GM12891 (cell line): Measurements from ENCODE around the gene FBF1.

ENCODE experiments used
- DNase-seq: peaks from one replicate; pipeline ENCODE4 v3.0.0; 2011; ENCODE audit warnings: low spot score; ENCODE audit not compliant: insufficient read length
- FAIRE-seq: peaks from 2 replicates; lab custom pipeline; 2011; peaks lifted over from hg19 to GRCh38; lab: Jason Lieb, UNC
- PAX5 ChIP-seq: IDR thresholded peaks from 2 replicates; pipeline ENCODE4 v1.6.1; 2011; ENCODE audit warnings: low read length, moderate library complexity, mild to moderate bottlenecking; ENCODE audit not compliant: insufficient read depth, severe bottlenecking
- POLR2A ChIP-seq: IDR thresholded peaks from 2 replicates; pipeline ENCODE4 v1.6.1; 2011; ENCODE audit warnings: low read depth, low read length, control low read depth
- POLR2AphosphoS5 ChIP-seq: IDR thresholded peaks from 2 replicates; pipeline ENCODE4 v1.6.1; 2011; ENCODE audit warnings: low read depth, low read length, control low read depth
- POU2F2 ChIP-seq: IDR thresholded peaks from 2 replicates; pipeline ENCODE4 v1.6.1; 2011; ENCODE audit warnings: low read depth, mild to moderate bottlenecking, control low read depth, low read length, moderate library complexity
- SPI1 ChIP-seq: IDR thresholded peaks from 2 replicates; pipeline ENCODE4 v1.6.1; 2011; ENCODE audit warnings: low read depth, low read length, control low read depth
- TAF1 ChIP-seq: IDR thresholded peaks from 2 replicates; pipeline ENCODE4 v1.6.1; 2011; ENCODE audit warnings: low read depth, low read length, control low read depth

Gene FBF1

GRCh38 chr17:75950855-75951554 lies 10.2 kb upstream of the FBF1 start:
- TF ChIP-seq POLR2AphosphoS5 (no peak), TAF1 (no peak), POU2F2 (no peak), POLR2A (no peak), PAX5 (no peak), SPI1 (no peak)
- DNase-seq (no peak), FAIRE-seq (no peak)

- FAIRE-seq: no peak
- DNase-seq: no peak
- TF ChIP-seq POU2F2 (no peak), POLR2AphosphoS5 (no peak), TAF1 (no peak), SPI1 (no peak), POLR2A (no peak), PAX5 (no peak)
These were observed 9.6 kb upstream of the FBF1 start for GRCh38 chr17:75950421-75950820.

GRCh38 chr17:75945211-75945610 lies 4.4 kb upstream of the FBF1 start:
- no peak for FAIRE-seq
- no peak for DNase-seq
- TF ChIP-seq POU2F2 (no peak), PAX5 (no peak), TAF1 (no peak), POLR2A (no peak), SPI1 (no peak), POLR2AphosphoS5 (no peak)

DNA sequence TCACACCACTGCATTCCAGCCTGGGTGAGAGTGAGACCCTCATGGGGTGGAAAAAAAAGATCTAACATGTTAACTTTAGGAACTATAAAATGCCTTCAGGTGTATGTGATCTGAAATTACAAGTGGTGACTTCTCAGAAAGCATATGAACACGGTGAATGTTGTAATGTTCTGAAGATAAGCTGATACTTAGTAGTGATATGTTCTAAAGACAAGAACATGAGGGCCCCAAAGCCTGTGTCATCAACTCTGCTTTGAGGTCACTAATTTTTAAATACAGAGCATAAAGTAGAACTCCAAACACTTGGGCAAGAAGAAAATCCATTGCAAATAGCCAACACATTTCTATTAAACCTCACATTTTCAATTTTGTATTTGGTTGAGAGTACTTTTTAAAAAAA lies 2.6 kb upstream of the FBF1 start:
- no peak for DNase-seq
- FAIRE-seq: no peak
- no peak for TF ChIP-seq POLR2AphosphoS5
- TF ChIP-seq POLR2A: no peak
- no peak for TF ChIP-seq POU2F2
- no peak for TF ChIP-seq SPI1
- TF ChIP-seq TAF1: no peak
- TF ChIP-seq PAX5: no peak

GRCh38 chr17:75942473-75942872 lies 1.6 kb upstream of the FBF1 start:
- TF ChIP-seq TAF1 (no peak), SPI1 (no peak), POU2F2 (no peak), PAX5 (no peak), POLR2AphosphoS5 (no peak), POLR2A (no peak)
- DNase-seq (no peak), FAIRE-seq (no peak)

GRCh38 chr17:75941442-75941819 lies 589 bp upstream of the FBF1 start:
- DNase-seq: no peak
- TF ChIP-seq PAX5 (no peak), TAF1 (no peak), POLR2A (no peak), POU2F2 (no peak), SPI1 (no peak), POLR2AphosphoS5 (no peak)
- FAIRE-seq: peak; percentile 52

DNA sequence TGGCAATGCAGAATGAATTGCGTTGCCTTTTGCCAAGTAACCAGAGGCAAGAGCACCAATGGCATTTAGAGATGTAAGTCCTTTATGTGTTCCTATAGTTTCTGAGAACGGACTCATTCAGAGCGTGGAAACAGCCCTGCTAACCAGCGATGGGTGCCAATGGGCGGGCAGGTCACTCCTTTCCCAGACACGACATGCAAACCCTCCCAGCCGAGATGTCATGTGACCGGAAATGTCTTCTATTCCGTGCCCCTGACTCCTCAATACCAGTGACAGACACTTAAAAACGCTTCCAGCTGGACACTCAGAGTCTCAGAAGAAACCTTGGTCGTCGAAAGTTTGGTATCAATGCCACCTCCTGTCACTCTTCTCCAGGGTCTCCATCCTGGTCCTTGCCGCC lies 3.2 kb downstream of the FBF1 start:
- no peak for FAIRE-seq
- TF ChIP-seq POLR2AphosphoS5 (no peak), TAF1 (no peak), SPI1 (no peak), POLR2A (no peak), POU2F2 (no peak), PAX5 (no peak)
- DNase-seq: no peak

DNA sequence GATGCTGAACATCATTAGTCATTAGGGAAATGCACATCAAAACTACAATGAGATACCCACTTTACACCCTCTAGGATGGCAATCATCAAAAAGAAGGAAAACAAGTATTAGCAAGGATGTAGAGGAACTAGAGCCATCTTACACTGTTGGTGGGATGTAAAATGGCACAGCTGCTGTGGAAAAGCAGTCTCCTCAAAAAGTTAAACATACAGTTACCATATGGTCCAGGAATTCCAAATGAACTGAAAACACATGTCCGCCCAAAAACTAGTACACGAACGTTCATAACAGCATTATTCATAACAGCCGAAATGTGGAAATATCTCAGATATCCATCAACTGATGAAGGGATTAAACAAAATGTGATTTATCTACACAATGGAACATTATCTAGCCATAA lies 7.0 kb downstream of the FBF1 start:
- no peak for DNase-seq
- no peak for FAIRE-seq
- TF ChIP-seq POLR2AphosphoS5 (no peak), POU2F2 (no peak), SPI1 (no peak)

DNA sequence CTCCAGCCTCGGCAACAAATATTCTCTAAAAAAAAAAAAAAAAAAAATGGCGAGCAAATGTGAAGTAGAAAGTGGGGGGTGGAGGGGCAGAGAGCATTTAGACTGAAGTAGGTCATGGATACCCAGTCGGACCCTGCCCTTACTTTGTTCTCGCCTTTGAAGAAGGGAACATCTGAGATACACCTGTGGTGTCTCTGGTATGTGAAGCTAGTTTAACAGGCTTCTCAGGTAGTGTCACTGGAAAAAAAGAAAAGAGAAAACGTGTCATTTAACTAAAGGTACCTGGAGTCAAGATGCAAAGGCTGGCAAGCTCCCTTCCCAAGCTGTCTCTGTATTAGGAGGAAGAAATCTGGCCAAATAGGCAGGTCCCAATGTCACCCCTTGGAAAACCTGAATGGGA lies 8.0 kb downstream of the FBF1 start:
- DNase-seq: no peak
- no peak for FAIRE-seq
- TF ChIP-seq POLR2A: no peak

DNA sequence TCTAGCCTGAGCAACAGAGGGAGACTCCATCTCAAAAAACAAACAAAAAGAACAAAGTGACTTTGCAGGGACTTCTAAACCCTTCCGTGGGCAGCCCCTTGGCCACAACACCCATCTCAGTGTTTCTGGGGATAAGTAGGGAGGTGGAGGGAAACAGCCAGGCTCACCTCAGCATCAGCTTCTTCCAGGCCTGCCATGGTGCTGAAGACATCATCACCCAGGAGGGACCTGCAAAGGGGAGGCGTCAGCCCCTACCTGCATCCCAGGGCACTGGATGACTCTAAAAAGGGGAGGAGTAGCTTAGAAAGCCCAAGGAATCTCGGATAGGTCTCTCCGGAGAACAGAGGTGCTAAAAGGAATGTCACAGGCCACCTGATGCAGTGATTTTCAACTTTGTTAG lies 9.8 kb downstream of the FBF1 start:
- FAIRE-seq (no peak), DNase-seq (no peak)
- TF ChIP-seq SPI1 (no peak), PAX5 (no peak), TAF1 (no peak), POU2F2 (no peak), POLR2AphosphoS5 (no peak), POLR2A (no peak)
